Right lobe of liver (tissue), 4 donors: ENCODE results near the gene DUXA.
"Not testable (repeated sequence)": the region's sequence is repeated elsewhere in the genome, so short reads cannot be mapped to it uniquely, and the experiment has no call there.

Experiments used
- CTCF ChIP-seq, 4 donors: fragments of 200-600 bp in 3 of 4; fragments of 450-650 bp in 1 of 4; IDR thresholded peaks; one replicate each; pipeline versions ENCODE4 v1.5.1 to v1.8.0; 2016 to 2022; ENCODE audit warnings: antibody characterized with exemption in 4 of 4, mild to moderate bottlenecking in 2 of 4
- POLR2A ChIP-seq: fragments of 450-650 bp; IDR thresholded peaks from one replicate; pipeline ENCODE4 v1.6.1; 2017; ENCODE audit warnings: antibody characterized with exemption, mild to moderate bottlenecking
- donor health status: DM: no; HTN: no; CAD: no.
- donor health status: DM: no; HTN: no; CAD: no.
- donor health status: DM: no; HTN: yes; CAD: no.

- not testable (repeated sequence) for TF ChIP-seq CTCF (IDR thresholded peaks at IDR 0.05); POLR2A
Measured at GRCh38 chr19:57113501-57113900, 53.8 kb downstream of the DUXA start.
